Measurements from ENCODE around the gene CNNM2.

DNA sequence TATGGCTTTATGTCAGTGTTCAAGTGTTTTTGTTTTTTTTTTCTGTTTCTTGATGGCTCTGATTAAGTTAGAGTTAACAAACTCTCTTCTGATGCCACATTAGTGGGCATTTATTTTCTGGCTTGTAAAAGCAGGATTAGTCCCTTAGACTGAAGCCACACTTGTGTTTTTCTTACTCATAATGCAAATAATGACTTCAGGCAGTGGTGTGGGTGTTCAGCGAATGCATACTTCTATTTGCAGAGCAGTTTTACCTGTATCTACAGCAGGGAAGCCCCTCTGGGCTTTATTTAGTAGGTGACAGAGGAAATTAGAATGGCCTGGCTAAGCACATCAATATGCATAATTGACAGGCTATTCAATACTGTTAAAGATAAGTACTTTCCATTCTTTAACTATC is 79.9 kb downstream of the CNNM2 start:
- TF ChIP-seq, protein P1, sequence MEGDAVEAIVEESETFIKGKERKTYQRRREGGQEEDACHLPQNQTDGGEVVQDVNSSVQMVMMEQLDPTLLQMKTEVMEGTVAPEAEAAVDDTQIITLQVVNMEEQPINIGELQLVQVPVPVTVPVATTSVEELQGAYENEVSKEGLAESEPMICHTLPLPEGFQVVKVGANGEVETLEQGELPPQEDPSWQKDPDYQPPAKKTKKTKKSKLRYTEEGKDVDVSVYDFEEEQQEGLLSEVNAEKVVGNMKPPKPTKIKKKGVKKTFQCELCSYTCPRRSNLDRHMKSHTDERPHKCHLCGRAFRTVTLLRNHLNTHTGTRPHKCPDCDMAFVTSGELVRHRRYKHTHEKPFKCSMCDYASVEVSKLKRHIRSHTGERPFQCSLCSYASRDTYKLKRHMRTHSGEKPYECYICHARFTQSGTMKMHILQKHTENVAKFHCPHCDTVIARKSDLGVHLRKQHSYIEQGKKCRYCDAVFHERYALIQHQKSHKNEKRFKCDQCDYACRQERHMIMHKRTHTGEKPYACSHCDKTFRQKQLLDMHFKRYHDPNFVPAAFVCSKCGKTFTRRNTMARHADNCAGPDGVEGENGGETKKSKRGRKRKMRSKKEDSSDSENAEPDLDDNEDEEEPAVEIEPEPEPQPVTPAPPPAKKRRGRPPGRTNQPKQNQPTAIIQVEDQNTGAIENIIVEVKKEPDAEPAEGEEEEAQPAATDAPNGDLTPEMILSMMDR (IDR thresholded peaks at IDR 0.05), result no peak
- TF ChIP-seq POLR2A (IDR thresholded peaks at IDR 0.05), result no peak
